ENCODE results near the gene ARNT2.

DNA sequence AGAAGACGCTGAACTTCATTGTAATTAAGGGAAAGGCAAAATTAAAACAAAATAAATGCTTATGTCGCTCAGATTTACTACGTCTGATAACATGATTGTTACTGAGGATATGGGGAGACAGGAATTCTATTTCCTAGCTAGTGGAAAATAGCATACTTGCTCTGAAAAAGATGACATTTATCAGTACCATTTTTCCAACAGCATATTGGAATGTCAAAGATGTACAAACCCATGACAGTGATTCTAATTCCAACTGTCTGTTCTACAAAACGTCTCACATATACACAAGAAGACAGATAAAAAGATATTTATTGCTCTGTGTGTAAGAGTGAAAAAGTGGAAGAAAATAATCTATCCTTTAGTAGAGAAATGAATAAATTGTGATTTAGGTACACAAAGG lies 197.1 kb downstream of the ARNT2 start:
- TF ChIP-seq POLR2AphosphoS5 (IDR thresholded peaks at IDR 0.05; ENCODE audit: low read depth, low read length) (no peak), POLR2A (IDR thresholded peaks at IDR 0.05; ENCODE audit: low read depth, low read length) (no peak), TAF1 (IDR thresholded peaks at IDR 0.05; ENCODE audit: low read depth, low read length) (no peak), SPI1 (IDR thresholded peaks at IDR 0.05; ENCODE audit: low read depth, low read length) (no peak)
